Activated CD8-positive, alpha-beta memory T cell treated with anti-CD3 and anti-CD28 coated beads, Interleukin-2, amount 50 U/mL, for 1 hour (primary cell): Measurements from ENCODE around the gene TGFBR3.

Experiments
- DNase-seq: peaks from one replicate; pipeline ENCODE4 v3.0.0-alpha.2; 2020; ENCODE audit errors: extremely low read depth

The TGFBR3 gene

GRCh38 chr1:91640877-91641526 is 244.9 kb downstream of the TGFBR3 start:
- no peak for DNase-seq

DNA sequence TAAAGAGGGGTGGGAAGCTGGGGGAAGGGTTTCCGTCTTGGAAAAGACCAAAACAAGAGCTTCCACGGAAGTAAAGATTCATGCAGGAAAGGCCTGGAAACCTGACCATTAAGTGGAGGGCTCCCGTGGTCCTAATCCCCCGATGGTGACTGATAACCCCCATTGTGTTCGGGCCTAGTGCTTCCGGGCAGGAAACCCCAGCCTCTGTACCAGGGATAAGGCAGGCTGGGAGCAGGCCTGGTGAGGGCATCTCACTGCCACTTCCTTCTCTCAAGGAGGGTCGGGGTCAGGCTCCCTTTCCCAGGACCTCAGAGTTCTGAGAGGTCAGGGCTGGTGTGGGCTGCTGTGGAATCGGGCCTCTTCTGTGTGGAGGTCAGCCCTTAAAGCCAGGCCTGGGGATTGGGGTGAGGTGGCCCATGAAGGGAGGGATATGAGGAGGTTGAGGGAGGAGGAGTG is 248.4 kb downstream of the TGFBR3 start:
- DNase-seq, result no peak

DNA sequence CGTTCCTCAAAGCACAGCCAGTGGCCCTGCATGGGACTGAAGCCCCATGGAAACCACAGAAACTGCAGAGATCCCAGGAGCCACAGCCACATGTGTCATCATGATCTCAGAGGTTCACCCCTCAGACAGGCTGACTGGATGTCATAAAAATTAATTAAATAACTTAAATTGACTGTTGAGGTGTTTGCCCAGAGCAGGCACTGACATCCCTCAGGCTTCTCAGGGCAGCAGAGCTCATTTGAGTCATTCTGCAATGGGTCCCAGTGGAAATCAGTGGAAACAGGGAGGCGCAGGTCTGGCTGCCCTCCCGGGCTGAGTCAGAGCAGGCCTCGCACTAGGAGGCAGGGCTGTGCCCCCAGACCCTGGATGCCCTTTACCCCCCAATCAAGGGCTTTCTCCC is 250.2 kb downstream of the TGFBR3 start:
- no peak for DNase-seq

GRCh38 chr1:91633438-91633837 is 252.5 kb downstream of the TGFBR3 start:
- no peak for DNase-seq

- DNase-seq, result no peak
Measured at GRCh38 chr1:91631718-91632330, 254.1 kb downstream of the TGFBR3 start.

GRCh38 chr1:91630803-91631202 is 255.1 kb downstream of the TGFBR3 start:
- no peak for DNase-seq
